ENCODE results near the gene CACFD1.

The CACFD1 gene

GRCh38 chr9:133505186-133505830 is 45.5 kb downstream of the CACFD1 start:
- no peak for TF ChIP-seq PPARA (CRISPR knock-in tag; IDR thresholded peaks at IDR 0.05; ENCODE audit: borderline replicate concordance)
- no peak for TF ChIP-seq TOX (CRISPR knock-in tag; IDR thresholded peaks at IDR 0.05; ENCODE audit: borderline replicate concordance)
- no peak for TF ChIP-seq TSHZ2 (CRISPR knock-in tag; IDR thresholded peaks at IDR 0.05)
- TF ChIP-seq, protein P1, sequence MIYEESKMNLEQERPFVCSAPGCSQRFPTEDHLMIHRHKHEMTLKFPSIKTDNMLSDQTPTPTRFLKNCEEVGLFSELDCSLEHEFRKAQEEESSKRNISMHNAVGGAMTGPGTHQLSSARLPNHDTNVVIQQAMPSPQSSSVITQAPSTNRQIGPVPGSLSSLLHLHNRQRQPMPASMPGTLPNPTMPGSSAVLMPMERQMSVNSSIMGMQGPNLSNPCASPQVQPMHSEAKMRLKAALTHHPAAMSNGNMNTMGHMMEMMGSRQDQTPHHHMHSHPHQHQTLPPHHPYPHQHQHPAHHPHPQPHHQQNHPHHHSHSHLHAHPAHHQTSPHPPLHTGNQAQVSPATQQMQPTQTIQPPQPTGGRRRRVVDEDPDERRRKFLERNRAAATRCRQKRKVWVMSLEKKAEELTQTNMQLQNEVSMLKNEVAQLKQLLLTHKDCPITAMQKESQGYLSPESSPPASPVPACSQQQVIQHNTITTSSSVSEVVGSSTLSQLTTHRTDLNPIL (CRISPR knock-in tag; IDR thresholded peaks at IDR 0.05; ENCODE audit: low read depth): no peak
- TF ChIP-seq OSR1 (CRISPR knock-in tag; IDR thresholded peaks at IDR 0.05): no peak
- TF ChIP-seq, protein P2, sequence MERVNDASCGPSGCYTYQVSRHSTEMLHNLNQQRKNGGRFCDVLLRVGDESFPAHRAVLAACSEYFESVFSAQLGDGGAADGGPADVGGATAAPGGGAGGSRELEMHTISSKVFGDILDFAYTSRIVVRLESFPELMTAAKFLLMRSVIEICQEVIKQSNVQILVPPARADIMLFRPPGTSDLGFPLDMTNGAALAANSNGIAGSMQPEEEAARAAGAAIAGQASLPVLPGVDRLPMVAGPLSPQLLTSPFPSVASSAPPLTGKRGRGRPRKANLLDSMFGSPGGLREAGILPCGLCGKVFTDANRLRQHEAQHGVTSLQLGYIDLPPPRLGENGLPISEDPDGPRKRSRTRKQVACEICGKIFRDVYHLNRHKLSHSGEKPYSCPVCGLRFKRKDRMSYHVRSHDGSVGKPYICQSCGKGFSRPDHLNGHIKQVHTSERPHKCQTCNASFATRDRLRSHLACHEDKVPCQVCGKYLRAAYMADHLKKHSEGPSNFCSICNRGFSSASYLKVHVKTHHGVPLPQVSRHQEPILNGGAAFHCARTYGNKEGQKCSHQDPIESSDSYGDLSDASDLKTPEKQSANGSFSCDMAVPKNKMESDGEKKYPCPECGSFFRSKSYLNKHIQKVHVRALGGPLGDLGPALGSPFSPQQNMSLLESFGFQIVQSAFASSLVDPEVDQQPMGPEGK (CRISPR knock-in tag; IDR thresholded peaks at IDR 0.05; ENCODE audit: borderline replicate concordance): no peak
- TF ChIP-seq SNAI2 (CRISPR knock-in tag; IDR thresholded peaks at IDR 0.05): no peak
- no peak for TF ChIP-seq POU6F1 (CRISPR knock-in tag; IDR thresholded peaks at IDR 0.05; ENCODE audit: borderline replicate concordance, low read depth)
- no peak for TF ChIP-seq RARB (CRISPR knock-in tag; IDR thresholded peaks at IDR 0.05)
- TF ChIP-seq GLIS3 (CRISPR knock-in tag; IDR thresholded peaks at IDR 0.05): no peak
- no peak for TF ChIP-seq ZC3H10 (CRISPR knock-in tag; IDR thresholded peaks at IDR 0.05)
- TF ChIP-seq, protein P3, sequence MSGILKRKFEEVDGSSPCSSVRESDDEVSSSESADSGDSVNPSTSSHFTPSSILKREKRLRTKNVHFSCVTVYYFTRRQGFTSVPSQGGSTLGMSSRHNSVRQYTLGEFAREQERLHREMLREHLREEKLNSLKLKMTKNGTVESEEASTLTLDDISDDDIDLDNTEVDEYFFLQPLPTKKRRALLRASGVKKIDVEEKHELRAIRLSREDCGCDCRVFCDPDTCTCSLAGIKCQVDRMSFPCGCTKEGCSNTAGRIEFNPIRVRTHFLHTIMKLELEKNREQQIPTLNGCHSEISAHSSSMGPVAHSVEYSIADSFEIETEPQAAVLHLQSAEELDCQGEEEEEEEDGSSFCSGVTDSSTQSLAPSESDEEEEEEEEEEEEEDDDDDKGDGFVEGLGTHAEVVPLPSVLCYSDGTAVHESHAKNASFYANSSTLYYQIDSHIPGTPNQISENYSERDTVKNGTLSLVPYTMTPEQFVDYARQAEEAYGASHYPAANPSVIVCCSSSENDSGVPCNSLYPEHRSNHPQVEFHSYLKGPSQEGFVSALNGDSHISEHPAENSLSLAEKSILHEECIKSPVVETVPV (CRISPR knock-in tag; IDR thresholded peaks at IDR 0.05): no peak
- TF ChIP-seq ZNF565 (CRISPR knock-in tag; conservative IDR thresholded peaks at IDR 0.05; ENCODE audit: low read depth): no peak
- TF ChIP-seq ZFP30 (CRISPR knock-in tag; IDR thresholded peaks at IDR 0.05): no peak
- TF ChIP-seq ESRRG (CRISPR knock-in tag; IDR thresholded peaks at IDR 0.05): no peak
- TF ChIP-seq BACH2 (CRISPR knock-in tag; IDR thresholded peaks at IDR 0.05; ENCODE audit: borderline replicate concordance): no peak
- no peak for TF ChIP-seq ZNF70 (CRISPR knock-in tag; IDR thresholded peaks at IDR 0.05)
- no peak; the same call in 2 of the 3 replicates for ATAC-seq

DNA sequence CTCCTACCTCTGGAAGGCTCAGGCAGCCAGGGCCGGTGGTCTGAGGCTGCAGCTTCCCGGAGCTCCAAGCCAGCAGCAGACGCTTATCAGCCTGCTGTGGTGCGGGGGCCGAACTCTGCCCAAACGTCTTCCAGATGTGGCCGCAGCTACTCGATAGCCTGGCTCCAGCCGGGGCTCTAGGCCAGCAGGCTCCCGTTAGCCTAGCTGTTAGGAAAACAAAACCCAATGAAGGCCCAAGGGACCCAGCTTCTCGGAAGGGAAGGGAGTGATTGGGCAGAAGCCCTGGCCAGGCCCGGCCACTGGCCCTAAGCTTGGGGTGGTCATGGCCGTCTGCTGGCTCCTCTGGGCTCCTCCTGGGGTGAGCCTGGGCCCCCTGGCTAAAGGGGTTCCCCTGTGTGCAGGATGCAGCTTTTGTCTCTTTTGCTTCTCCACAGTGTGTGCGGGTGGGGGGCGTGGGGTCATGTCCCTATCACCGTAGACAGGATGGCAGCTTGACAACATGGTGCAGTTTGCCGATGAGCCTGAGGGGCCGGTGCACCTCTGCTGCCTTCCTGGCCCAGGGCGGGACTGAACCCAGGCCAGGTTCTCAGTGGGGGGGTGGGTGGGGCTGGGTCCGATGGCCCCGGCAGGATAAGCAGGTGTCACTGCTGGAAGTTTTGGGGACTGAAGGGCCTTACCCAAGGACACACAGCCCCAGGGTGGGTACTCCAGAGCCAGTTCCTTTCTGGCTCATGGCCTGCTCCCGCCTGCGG is 46.3 kb downstream of the CACFD1 start:
- TF ChIP-seq TSHZ2 (CRISPR knock-in tag; IDR thresholded peaks at IDR 0.05): 0 out of 2 replicates have a peak, but pooled peaks have one; percentile 38
- TF ChIP-seq ISL1 (CRISPR knock-in tag; IDR thresholded peaks at IDR 0.05): no peak
- TF ChIP-seq OSR1 (CRISPR knock-in tag; IDR thresholded peaks at IDR 0.05): no peak
- ATAC-seq: peak; percentile 31

All from SK-N-SH treated with all-trans-retinoic acid at 6 μM for 48 hours (cell line).